Measurements from ENCODE around the gene CAMSAP1.

CAMSAP1 gene

DNA sequence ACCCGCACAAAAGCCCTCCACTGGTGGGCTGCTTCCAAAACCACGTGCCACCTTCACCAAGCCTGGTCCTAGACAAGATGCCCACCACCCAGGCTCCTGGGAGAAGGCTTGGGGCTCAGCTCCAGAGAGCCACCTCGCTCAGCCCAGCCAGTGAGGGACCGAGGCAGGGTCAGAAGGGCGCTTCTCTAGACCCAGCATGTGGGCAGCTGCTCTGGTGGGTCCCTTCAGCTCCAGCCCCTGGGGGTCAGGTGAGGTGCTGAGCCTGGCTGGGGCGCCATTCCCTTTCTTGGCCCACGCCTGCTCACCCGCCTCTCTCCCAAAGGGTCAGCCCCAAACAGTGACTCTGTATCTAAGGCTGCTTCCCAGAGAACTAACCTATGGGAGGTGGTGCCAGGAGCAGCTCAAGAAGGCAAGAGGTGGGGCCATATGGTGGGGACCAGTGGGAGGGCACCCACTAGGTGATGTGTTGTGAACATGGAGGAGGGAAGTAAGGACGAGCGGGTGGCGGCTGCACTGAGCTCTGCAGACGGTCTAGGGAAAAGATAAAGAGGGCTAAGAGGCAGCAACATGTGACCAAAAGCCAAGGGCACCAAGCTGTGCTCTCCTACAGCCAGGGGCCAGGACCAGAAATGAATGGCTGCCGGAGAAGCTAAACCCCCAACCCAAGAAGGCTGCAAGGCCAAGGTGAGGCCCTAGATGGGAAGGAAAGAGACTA, 79.3 kb downstream of the CAMSAP1 start:
- no peak for DNase-seq

DNA sequence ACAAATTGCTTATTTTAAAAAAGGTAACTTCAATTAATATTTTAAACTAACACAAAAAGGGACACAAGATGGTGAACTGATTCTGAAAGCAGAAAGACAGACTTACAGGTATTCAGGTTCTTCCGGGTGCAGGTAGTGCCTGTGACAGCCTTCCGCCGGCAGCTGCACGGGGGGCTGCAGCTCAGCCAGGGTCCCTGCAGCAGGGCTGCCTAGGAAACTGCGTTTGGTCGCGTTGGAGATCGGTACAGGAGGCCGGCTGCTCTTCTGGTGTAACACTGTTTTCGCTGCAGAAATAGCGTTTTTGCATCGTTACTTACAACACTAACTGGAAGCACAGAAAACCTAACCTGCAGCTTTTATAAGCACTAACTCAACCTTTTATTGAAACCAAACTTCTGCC, 80.0 kb downstream of the CAMSAP1 start:
- DNase-seq, result no peak

DNA sequence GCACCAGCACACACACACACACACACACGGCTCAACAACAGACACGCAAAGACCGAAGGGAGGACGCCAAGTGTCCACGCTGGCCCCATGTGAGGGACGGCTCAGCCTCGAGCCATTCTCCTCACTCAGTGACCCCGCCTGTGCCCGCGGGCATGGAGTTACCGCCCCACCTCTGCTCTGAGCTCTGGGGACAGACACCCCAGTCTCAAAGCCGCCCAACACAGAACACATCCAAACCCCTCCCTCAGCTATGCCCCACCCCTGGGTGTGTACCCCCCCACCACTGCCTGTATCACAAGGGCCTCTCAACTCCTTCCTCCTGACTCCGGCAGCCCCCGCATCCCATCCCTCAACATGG, 81.2 kb downstream of the CAMSAP1 start:
- DNase-seq, result no peak

DNA sequence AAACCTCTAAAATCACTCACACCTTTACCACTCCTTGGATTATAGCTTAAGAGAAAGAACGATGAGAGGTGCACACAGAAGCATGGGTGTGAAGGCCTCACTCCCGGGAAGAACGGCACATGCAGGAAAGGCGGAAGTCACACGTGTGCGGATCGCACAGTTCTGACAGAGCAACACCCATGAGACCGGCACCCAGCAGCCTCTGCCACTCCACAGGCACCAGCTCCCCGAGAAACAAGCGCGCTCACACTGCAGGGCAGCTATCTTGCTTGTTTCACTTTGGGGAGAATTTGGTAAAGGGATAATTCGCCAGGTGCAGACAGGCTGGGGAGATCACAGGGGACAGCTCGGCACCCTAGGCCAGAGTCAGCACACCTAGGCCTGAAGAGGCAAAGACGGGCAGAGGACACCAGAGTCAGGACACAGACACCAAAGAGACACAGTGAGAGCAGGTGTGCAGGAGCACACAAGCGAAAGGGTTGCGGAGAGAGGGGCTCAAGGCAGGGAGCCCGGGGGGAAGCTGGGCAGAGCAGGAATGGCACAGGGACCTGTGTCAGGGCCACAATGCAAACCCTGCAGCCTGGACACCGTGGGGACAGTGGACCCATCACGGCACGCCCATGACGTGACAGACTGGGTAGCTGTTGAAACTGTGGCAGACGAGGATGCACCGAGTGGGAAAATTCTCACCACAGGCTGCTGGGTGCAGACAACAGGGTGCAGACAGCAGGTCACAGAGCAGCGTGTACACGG, 81.7 kb downstream of the CAMSAP1 start:
- no peak for DNase-seq

DNA sequence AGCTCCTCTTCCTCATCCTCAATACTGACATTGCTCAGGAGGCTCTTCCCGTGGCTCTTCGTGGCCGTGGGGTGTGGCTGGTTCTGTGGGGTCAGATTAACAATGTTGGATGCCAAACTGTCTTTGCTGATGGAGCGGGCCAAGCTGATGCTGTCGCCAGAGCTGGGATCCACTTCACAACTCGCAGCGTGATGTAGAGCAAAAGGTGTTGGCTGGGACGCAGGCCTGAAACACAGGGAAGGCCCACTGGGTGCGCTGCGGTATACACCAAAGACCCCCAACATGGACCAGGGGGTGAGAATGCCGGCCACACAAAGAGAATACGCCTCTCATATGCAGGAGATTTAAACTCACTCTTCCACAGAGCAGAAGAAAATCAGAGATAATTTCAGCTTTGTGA, 84.3 kb downstream of the CAMSAP1 start:
- no peak for DNase-seq

DNA sequence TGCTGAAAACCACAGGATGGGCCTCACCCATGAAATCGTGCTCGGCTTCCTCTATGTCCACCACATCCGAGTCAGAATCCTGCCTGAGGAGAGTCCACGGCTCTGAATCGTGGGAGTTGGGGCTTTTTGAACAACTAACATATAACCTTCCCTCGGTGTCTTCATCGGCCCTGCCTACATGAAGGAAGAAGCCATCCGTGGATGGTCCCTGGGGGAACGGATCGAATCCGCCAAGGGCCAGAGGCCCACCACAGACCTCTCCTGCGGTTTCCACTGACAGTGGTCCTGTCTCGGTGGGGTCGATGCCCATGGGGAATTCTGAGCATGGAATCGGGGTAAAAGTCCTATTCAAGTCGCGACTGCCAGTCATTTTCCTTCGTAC, 85.0 kb downstream of the CAMSAP1 start:
- DNase-seq, result no peak

DNA sequence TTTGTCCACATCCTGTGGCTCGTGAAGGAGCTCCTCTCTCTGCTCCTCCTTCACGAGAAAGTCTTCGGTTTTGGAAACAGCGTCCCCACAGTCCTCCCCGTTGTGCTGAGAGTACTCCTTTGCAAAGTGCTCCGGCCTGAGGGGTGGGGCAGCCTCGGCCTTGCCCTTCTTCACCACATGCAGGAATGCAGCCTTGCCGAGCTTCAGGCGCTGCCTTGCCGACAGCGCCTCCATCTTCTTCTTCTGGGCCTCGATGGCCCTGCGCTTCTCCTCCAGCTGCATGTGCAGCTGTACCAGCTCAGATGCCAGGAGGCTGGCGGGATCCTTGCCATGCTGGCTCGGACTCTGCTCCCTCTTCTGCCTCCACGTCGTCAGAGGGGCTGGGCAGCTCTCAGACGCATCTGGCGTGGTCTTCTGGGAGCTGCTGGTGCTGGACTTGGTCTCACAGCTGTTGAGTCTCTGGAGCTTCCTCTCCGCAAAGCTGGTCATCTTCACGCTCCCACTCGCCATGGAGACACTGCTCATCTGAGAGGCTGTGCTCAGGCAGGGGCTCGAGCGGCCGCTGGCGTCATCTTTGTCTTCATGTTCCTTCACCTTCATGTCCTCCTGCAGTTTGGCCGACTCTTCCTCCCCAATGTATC, 85.5 kb downstream of the CAMSAP1 start:
- no peak for DNase-seq

DNA sequence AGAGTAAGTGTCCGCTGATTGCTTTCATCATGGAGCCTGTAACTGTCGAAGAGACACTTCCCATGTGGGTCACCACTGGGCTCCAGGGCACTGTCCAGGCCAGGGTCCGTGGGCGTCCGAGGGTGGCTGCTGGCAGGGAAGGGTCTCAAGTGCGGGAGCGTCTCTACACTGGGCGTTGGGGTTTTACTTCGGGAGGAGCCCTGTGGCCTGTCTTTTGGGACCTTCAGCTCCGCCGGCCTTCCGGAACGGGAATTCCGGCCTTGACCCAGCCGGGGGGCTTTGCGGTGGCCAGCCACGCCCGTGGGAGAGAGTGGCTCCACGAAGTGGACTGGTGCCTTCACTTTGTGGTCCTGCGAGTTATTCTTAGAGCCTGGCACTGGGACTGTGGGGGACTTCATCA, 86.2 kb downstream of the CAMSAP1 start:
- no peak for DNase-seq

DNA sequence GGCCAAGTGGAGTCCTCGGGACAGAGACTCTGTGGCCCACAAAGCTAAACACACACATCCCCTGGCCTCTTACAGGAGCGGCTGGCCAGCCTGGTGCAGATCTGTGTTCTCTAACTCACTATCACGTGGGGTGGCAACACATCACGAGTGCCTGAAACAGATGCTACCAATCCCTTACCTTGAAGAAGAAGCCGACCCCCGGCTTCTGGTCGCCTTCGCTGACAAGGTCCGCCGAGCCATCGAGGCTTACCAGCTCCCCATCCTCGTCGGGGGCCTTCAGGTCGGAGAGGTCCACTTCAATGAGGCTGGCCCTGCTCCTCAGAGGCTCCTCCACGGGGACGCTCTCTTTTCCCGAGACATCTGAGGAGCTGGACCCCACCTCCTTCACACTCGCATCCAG, 86.7 kb downstream of the CAMSAP1 start:
- no peak for DNase-seq

DNA sequence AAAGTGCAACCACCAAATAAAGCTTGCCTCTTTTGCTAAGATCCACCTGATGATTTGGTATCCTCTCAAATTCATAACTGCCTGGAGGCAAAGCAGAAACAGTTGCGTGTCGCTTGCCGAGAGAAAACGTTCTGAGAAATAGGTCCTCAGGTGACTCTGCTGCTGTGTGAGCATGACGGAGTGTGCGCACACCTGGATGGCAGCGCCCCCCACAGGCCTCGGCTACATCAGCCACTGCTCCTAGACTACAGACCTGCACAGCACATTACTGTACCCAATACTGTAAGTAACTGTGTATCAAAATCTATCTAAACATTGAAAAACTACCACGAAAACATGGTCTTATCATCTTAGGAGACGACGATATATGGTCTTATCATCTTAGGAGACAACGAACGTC, 87.4 kb downstream of the CAMSAP1 start:
- no peak for DNase-seq

DNA sequence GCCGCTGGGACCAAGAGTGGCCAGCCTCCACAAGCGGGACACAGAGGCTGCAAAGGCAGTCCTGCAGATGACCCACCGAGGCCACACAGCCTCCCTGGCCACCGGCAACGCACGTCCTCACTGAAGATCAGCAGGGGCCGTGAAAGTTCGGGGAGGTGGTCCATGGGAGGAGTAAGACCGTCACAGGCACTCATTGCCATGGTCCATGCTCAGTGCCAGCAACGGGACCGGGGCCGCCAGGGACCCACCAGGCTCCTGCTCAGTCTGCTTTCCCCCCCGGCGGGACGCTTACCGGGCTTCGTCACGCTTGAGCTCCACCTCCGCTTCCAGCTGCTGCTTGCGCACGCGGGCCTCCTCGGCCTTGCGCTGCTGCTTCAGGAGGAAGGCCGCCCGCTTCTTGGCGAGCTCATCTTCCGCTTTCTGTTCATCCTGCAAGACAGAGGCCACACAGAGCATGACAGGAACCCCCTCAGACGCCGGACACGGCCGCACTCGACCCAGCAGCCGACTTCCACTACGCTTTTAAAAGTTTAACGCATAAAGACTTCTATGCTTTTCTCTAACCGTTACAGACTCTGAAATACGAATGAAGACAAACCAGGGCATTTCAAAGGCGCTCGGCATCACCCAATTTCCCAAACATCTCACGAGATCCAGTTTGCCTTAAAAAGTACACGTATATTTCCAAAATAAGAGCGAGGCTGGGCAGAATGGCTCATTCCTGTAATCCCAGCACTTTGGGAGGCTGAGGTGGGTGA, 88.4 kb downstream of the CAMSAP1 start:
- no peak for DNase-seq

DNA sequence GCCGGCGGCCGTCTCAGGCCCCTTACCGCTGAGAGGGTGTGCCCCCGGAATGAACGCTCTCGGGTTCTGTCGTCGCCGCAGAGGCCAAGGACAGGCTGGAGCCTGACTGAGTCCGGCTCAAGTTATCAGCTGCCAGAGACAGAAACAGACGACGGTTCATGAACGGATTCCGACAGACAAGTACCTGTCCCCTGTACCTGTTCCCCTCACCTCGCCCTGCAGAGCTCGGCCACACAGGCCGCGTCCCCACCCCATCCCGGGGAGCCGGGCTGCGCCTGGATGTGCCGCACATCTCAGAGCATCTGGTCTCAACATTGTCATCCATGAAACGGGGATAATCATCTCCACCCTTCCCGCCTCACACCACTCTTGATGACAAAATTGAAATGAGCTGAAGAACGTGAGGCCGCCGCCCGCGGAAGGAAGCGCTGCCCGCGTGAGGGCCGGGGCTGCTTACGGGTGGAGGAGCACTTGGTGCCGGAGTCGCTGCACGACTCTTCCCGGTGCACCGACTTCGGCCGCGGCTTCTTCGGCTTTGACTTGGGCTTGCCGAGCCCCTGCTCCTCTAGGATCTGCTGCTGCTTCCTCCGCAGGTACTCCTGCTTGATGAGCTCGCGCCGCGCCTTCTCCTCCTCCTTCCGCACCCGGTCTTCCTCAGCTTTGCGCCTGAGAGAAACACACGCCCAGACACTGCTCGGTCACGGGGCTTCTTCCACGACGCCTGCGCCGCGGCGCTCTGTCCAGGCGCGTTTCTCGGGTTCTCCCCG, 89.2 kb downstream of the CAMSAP1 start:
- no peak for DNase-seq

DNA sequence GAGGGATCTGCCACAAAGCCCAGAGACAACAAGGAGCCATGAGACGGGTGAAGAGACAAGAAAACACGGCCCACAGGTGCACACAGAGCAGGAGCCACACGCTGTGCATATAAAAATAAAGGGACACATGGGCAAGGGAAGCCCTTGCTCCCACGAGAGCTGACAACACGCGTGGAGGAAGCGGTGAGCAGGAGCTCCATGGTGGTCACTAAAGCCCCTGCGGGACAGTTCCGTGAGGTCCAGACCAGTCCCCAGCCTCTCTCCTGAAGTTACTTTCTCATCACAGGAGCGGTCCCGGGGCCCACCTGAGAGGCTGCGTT, 90.7 kb downstream of the CAMSAP1 start:
- no peak for DNase-seq

DNA sequence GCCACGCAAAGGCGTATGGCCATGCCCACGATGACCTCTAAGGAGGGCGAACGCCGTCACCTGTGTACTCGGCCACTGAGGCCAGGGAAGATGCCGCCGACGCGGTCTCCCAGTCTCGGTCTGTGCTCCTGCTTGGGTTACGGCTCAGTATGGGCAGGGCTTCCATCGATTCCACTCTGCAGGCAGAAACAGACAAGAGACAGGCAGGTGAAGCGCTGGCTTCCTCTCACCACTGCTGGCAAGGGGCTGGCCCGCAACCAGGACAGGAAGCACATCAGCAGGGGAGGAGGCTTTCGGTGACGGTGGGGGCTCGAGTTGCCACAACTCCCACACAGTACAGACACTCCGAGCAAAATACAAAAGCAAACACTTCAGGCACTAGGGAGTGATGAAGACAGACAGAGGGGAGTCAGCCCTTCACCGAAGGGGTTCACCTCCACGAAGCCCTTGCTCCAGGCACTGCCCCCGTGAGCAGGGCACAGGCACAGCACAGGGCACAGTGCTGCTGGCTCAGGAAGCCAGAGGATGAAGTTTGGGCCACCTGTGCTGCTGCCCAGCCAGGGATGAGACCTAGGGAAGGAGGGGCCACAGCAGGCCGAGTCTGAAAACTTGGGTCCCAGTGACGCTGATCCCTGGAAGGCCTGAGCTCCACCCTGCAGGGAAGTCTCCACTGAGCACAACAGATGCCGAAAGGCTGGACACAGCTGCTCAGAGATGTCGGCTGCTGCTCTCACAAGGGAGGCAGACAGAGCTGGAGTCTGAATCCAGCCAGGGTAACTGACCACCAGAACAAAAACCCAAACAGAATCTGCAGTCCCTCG, 91.3 kb downstream of the CAMSAP1 start:
- DNase-seq, result no peak

DNA sequence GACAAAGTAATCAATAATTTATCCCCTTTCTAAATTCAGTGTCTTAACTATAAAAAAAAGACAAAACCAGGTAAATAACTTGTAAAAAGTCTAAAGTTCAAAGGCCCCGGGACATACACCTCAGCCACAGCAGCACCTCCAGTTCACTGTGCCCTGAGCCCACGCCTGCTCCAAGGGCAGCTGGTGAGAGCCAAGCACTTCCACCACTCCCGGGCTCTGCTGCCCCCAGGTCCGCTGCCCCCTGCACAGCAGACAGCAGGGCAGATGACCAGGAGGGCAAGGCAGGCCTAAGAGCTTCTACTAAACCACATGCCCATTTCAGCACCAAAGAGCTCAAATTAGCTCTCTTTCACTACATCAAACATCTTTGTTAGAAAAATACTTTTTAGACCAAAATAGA, 91.9 kb downstream of the CAMSAP1 start:
- DNase-seq, result no peak

DNA sequence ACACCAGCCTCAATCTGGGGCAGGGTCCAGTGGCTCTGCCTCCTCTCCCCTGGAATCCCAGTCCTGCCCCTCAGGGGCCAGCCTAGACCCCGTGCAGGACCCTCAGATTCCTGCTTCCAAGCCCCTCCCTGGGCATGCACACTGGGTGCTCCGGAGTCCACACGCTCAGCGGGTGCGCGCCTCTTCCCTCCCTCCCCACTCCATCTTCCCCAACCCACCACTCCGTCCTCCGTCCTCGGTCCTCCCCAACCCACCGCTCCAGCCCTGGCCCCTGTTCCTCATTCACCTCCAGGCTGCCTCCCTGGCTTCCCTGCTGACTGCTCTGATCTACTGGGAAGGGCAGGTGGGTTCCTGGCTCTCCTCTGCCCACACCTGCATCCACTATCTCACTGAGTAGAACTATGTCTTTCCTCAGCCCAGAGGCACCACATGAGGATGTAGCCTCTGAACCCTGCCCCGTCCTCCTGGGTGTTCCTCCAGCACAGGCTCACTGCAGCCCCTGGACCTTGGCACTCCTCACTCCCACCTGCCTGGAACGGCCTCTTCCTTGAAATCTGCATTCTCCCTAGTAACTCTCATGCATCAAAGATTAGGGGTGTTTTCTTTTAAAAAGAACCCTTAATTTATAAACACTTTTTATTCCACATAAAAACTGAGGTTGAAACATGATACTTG, 92.8 kb downstream of the CAMSAP1 start:
- no peak for DNase-seq

DNA sequence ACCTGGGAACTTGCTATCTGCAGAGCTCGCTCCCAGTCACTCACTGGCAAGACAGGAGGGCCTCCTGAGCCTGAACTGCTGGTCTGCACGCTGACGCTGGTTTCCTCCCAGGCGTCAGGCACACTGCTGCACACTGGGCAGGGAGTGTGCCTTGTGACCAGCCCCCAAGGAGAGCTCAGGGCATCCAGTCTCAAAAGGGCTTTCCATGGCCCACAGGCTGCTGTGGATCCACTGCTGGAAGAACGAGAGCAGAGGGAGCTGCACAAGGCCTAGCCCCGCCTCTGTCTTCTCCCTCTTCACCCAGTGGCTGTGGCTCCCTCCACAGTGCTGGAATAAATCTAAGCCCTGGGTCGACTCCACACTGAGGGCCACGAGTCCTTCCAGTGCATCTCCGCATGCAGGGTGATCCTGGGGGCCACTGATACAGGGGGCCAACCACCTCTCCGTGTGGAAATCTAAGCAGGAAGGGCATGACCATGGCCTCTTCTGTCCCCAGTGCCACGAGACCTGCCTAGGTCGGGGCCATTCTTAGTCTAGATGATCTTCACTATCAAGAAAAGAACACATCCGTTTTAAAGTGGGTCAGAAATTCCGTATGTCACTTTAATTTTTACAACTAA, 93.6 kb downstream of the CAMSAP1 start:
- no peak for DNase-seq

DNA sequence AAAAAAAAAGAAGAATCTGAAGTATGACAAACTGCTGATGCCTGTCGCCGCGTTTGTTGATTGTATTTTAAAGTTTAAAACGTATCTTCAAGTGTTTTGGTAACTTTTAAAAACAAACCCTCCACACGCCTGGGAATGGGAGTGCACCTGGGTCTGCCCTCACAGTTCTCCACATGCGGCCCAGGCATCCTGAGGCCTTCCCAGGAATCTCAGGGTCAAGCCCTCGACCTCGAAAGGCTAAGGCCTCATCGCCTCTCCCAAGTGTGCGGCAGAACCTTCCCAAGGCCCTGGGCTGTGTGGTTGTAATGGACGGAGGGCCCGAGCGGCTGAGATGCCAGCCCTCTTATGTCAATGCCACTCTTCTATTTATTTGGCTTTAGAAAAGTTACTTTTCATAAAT, 94.4 kb downstream of the CAMSAP1 start:
- DNase-seq, result no peak

DNA sequence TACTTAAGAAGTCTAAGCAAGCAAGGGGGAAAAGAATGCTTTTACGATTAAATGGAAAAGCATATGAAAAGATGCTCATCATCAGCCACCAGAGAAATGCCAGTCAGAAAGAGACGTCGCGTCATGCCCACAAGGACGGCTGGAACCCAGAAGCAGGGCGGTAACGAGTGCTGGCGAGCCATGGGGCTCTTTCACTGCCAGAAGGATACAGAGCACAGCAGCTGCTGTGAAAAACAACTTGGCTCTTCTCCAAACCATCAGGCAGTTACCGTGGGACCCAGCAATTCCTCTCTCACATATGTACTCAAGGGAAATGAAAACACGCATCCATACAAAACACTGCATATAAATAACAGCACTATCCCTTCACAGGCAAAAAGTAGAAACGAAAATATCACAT, 95.5 kb downstream of the CAMSAP1 start:
- no peak for DNase-seq

DNA sequence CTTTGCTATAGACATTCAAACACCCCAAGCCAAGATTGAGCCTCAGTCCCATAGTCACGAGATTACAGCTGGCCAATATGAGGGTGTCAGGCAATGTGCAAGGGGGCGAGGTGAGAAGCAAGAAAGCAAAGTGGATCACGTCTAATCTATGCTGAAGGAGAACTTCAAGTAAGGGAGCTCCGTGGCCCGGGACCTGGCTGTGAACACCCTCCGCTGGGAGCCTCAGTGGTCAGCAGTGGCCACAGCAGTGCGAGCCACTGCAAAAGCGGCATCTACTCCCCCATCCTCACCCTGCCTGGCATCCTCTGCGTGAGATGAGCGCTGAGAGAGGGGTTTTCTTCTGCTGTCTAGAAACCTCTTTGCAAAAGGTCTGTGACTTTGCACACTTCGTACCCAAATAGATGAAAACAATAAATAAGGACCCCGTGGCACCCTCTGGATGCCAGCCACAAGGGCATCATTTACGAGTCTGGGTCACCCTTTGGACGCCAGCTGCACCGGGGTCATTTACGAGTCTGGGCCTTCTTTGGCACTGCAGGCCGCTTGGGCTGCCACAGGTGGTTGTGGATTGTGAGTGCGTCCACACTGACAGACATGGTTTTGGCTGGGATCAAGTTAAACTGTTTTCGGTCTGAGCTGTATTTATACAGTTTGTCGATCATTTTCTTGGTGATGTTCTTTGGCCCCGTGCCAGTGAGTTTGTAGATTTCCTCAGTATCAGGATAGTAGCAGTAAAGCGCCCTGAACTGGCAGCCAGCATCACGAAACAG, 96.4 kb downstream of the CAMSAP1 start:
- DNase-seq, result no peak
